ENCODE data around the gene CNTN5.

Gene CNTN5

DNA sequence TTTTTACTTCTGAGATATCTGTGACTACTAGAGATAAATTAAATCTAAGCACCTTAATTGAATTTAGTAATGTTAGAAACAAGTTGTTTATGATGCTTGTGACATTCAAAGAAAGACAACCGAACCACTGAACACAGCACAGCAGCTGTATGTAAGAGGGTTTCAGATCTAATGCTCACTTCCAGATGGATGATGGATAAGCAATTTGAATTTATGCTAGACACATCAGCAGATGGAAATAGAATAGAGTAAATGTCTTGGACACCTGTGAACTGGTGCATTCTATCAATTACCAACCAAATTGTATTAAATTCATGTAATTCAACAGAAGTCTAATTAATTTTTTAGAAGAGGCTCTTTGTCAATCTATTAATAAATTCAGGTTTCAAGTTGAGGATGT lies 306.3 kb downstream of the CNTN5 start:
- TF ChIP-seq RAD21 (IDR thresholded peaks at IDR 0.05; ENCODE audit: low read depth) (no peak), TEAD4 (IDR thresholded peaks at IDR 0.05) (no peak), EP300 (IDR thresholded peaks at IDR 0.05; ENCODE audit: borderline replicate concordance) (no peak), CREB1 (IDR thresholded peaks at IDR 0.05; ENCODE audit: low read depth) (no peak), EGR1 (IDR thresholded peaks at IDR 0.05) (no peak), FOXM1 (IDR thresholded peaks at IDR 0.05; ENCODE audit: borderline replicate concordance, low read depth) (no peak), CEBPB (IDR thresholded peaks at IDR 0.05) (no peak), TAF1 (IDR thresholded peaks at IDR 0.05; ENCODE audit: low read depth) (no peak), YY1 (IDR thresholded peaks at IDR 0.05; ENCODE audit: low read depth) (no peak), NFIC (IDR thresholded peaks at IDR 0.05) (no peak), ZBTB7A (IDR thresholded peaks at IDR 0.05; ENCODE audit: low read depth) (no peak)
- TF ChIP-seq, protein P1, sequence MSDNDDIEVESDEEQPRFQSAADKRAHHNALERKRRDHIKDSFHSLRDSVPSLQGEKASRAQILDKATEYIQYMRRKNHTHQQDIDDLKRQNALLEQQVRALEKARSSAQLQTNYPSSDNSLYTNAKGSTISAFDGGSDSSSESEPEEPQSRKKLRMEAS (IDR thresholded peaks at IDR 0.05), result no peak
- TF ChIP-seq, protein P2, sequence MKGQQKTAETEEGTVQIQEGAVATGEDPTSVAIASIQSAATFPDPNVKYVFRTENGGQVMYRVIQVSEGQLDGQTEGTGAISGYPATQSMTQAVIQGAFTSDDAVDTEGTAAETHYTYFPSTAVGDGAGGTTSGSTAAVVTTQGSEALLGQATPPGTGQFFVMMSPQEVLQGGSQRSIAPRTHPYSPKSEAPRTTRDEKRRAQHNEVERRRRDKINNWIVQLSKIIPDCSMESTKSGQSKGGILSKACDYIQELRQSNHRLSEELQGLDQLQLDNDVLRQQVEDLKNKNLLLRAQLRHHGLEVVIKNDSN (IDR thresholded peaks at IDR 0.05), result no peak
- TF ChIP-seq, protein P3, sequence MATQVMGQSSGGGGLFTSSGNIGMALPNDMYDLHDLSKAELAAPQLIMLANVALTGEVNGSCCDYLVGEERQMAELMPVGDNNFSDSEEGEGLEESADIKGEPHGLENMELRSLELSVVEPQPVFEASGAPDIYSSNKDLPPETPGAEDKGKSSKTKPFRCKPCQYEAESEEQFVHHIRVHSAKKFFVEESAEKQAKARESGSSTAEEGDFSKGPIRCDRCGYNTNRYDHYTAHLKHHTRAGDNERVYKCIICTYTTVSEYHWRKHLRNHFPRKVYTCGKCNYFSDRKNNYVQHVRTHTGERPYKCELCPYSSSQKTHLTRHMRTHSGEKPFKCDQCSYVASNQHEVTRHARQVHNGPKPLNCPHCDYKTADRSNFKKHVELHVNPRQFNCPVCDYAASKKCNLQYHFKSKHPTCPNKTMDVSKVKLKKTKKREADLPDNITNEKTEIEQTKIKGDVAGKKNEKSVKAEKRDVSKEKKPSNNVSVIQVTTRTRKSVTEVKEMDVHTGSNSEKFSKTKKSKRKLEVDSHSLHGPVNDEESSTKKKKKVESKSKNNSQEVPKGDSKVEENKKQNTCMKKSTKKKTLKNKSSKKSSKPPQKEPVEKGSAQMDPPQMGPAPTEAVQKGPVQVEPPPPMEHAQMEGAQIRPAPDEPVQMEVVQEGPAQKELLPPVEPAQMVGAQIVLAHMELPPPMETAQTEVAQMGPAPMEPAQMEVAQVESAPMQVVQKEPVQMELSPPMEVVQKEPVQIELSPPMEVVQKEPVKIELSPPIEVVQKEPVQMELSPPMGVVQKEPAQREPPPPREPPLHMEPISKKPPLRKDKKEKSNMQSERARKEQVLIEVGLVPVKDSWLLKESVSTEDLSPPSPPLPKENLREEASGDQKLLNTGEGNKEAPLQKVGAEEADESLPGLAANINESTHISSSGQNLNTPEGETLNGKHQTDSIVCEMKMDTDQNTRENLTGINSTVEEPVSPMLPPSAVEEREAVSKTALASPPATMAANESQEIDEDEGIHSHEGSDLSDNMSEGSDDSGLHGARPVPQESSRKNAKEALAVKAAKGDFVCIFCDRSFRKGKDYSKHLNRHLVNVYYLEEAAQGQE (IDR thresholded peaks at IDR 0.05; ENCODE audit: low read depth), result no peak

DNA sequence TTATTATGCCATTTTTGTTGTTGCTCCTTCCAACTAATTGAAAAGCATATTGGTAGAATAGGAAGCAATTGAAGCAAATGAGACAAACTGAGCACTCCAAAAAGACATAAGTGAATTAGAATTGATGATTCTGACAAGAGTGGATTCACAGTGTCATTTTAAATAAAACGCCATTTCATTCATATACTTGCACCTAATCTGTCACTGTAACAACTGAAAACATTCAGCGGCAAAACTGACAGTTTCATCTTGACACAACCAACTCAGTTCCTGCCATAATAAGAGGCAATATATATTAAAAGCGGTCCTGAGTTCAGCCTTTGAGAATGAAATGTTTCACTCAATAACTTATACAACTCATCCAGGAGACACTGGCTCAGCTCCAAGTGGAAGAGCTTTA lies 306.8 kb downstream of the CNTN5 start:
- TF ChIP-seq NFIC (IDR thresholded peaks at IDR 0.05) (no peak), EP300 (IDR thresholded peaks at IDR 0.05; ENCODE audit: borderline replicate concordance) (no peak), FOXM1 (IDR thresholded peaks at IDR 0.05; ENCODE audit: borderline replicate concordance, low read depth) (no peak), ZBTB7A (IDR thresholded peaks at IDR 0.05; ENCODE audit: low read depth) (no peak), RAD21 (IDR thresholded peaks at IDR 0.05; ENCODE audit: low read depth) (no peak), CREB1 (IDR thresholded peaks at IDR 0.05; ENCODE audit: low read depth) (no peak), TEAD4 (IDR thresholded peaks at IDR 0.05) (no peak), EGR1 (IDR thresholded peaks at IDR 0.05) (no peak), YY1 (IDR thresholded peaks at IDR 0.05; ENCODE audit: low read depth) (no peak), TCF12 (IDR thresholded peaks at IDR 0.05; ENCODE audit: low read depth) (no peak), TAF1 (IDR thresholded peaks at IDR 0.05; ENCODE audit: low read depth) (no peak), CEBPB (IDR thresholded peaks at IDR 0.05) (no peak)
- TF ChIP-seq, protein P1 (IDR thresholded peaks at IDR 0.05), result no peak
- TF ChIP-seq, protein P3 (IDR thresholded peaks at IDR 0.05; ENCODE audit: low read depth), result no peak
- TF ChIP-seq, protein P2 (IDR thresholded peaks at IDR 0.05), result no peak

DNA sequence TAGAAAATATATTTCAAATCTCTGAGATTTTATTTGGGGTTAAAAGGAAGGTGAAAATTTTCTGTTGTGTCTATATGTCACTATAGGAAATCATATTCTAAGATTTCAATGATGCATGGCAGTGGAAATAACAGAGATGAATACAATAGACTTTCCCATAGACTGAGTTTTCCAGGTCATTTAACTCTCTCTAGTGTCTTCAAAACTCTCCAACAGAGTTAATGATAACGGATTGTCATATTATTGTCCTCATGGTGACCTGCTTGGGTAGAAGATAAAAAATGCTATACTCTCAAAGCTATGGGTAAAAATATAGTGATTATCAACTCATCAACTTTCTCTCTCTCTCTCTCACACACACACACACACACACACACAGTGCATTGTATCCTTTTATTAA lies 312.9 kb downstream of the CNTN5 start:
- TF ChIP-seq NFIC (IDR thresholded peaks at IDR 0.05), result no peak
- TF ChIP-seq EGR1 (IDR thresholded peaks at IDR 0.05), result no peak
- TF ChIP-seq TAF1 (IDR thresholded peaks at IDR 0.05; ENCODE audit: low read depth), result no peak
- TF ChIP-seq RAD21 (IDR thresholded peaks at IDR 0.05; ENCODE audit: low read depth), result no peak
- TF ChIP-seq CEBPB (IDR thresholded peaks at IDR 0.05), result no peak
- no peak for TF ChIP-seq FOXM1 (IDR thresholded peaks at IDR 0.05; ENCODE audit: borderline replicate concordance, low read depth)
- TF ChIP-seq YY1 (IDR thresholded peaks at IDR 0.05; ENCODE audit: low read depth), result no peak
- TF ChIP-seq, protein P3 (IDR thresholded peaks at IDR 0.05; ENCODE audit: low read depth), result no peak
- no peak for TF ChIP-seq ZBTB7A (IDR thresholded peaks at IDR 0.05; ENCODE audit: low read depth)
- TF ChIP-seq, protein P2 (IDR thresholded peaks at IDR 0.05), result no peak
- TF ChIP-seq, protein P1 (IDR thresholded peaks at IDR 0.05), result no peak
- TF ChIP-seq CREB1 (IDR thresholded peaks at IDR 0.05; ENCODE audit: low read depth), result no peak
- no peak for TF ChIP-seq TCF12 (IDR thresholded peaks at IDR 0.05; ENCODE audit: low read depth)
- TF ChIP-seq TEAD4 (IDR thresholded peaks at IDR 0.05), result no peak
- TF ChIP-seq EP300 (IDR thresholded peaks at IDR 0.05; ENCODE audit: borderline replicate concordance), result no peak

Measured in Ishikawa (cell line).